ENCODE data around the gene FBP2. TPM values are rescaled to one million over a fixed set of nuclear protein-coding genes. Genes with fewer than 3 reads are reported as not detected.
"Not testable (repeated sequence)": the region's sequence is repeated elsewhere in the genome, so short reads cannot be mapped to it uniquely, and the experiment has no call there.

The FBP2 gene
- total RNA-seq, 4 donors from 2014 or later, result not detected

DNA sequence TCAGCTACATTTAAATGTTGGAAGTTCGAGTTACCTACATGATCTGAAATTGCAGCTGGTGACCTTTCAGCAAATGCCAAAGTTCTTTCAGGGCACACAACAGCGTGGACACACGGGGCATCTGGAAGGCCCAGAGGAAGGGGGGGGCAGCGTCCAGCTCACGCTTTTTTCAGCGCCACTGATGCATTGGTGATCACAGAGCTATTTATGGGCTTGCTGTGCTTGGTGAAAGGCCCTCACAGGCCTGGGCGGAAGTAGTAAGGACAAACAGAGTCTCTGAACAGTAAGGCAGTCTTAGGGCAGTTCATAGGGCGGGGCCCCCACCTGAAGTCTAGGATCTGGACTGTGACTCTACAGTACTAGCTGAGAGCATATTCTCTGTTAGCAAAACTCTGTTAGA lies 6.6 kb upstream of the FBP2 start:
- 58 to 67% methylated on average over 8 of the region's 8 CpGs for WGBS, 2 donors
- H3K4me3 ChIP-seq, result no peak overlapping the region
- TF ChIP-seq POLR2A (IDR thresholded peaks at IDR 0.05) (no peak), EP300 (IDR thresholded peaks at IDR 0.05) (no peak)
- TF ChIP-seq, protein P1, sequence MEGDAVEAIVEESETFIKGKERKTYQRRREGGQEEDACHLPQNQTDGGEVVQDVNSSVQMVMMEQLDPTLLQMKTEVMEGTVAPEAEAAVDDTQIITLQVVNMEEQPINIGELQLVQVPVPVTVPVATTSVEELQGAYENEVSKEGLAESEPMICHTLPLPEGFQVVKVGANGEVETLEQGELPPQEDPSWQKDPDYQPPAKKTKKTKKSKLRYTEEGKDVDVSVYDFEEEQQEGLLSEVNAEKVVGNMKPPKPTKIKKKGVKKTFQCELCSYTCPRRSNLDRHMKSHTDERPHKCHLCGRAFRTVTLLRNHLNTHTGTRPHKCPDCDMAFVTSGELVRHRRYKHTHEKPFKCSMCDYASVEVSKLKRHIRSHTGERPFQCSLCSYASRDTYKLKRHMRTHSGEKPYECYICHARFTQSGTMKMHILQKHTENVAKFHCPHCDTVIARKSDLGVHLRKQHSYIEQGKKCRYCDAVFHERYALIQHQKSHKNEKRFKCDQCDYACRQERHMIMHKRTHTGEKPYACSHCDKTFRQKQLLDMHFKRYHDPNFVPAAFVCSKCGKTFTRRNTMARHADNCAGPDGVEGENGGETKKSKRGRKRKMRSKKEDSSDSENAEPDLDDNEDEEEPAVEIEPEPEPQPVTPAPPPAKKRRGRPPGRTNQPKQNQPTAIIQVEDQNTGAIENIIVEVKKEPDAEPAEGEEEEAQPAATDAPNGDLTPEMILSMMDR (IDR thresholded peaks at IDR 0.05), result no peak
- peaks cover 0 to 8% (median 0%) of the 10 kb centered on the region in 4 donors for H3K4me1 ChIP-seq
- no peaks in the 10 kb centered on the region for H3K36me3 ChIP-seq
- no peak for DNase-seq (ENCODE audit: low spot score in 2 of 2)
- peaks cover 0 to 5% of the 10 kb centered on the region in 2 donors for H3K27me3 ChIP-seq
- no peaks in the 10 kb centered on the region for H3K9me3 ChIP-seq
- H3K27ac ChIP-seq, result no peak overlapping the region

DNA sequence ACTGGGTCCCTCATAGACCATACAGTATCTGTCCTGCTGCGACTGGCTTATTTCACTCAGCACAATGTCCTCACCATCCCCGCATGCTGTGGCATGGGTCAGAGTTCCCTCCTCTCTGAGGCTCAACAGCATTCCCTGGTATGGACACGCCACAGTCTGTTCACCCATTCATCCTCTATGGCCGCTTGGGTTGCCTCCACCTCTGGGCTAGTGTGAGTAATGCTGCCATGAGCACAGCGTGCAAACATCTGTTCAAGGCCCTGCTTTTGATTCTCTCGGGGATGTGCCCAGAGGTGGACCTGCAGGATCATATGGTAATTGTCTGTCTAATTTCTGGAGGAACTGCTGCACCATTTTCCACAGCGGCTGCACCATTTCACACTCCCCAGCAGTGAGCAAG lies 5.5 kb upstream of the FBP2 start:
- Histone ChIP-seq H3K4me3 (no peak overlapping the region), H3K4me1 (peaks cover 0 to 7% (median 0%) of the 10 kb centered on the region in 4 donors), H3K36me3 (no peaks in the 10 kb centered on the region), H3K27ac (no peak overlapping the region), H3K9me3 (no peaks in the 10 kb centered on the region), H3K27me3 (peaks cover 0 to 5% of the 10 kb centered on the region in 2 donors)
- 79 to 89% methylated on average over 7 of the region's 7 CpGs for WGBS, 2 donors
- TF ChIP-seq POLR2A (IDR thresholded peaks at IDR 0.05), result no peak
- TF ChIP-seq EP300 (IDR thresholded peaks at IDR 0.05), result no peak
- TF ChIP-seq, protein P1 (IDR thresholded peaks at IDR 0.05), result no peak
- DNase-seq (ENCODE audit: low spot score in 2 of 2), result no peak

DNA sequence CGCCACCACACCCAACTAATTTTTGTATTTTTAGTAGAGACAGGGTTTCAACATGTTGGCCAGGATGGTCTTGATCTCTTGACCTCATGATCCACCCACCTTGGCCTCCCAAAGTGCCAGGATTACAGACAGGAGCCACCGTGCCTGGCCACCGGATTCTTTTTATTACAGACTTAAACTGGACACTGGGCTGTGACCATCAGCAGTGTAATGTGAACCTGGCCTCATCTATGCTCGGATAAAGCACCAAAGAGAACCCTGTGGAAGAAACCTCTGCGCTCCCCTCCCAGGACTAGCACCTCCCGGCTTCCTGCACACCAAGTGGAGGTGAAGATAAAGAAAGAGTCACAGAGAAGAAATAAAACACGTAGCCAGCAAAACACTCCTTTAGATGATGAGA lies 941 bp downstream of the FBP2 start:
- not testable (repeated sequence) for H3K9me3 ChIP-seq; DNase-seq (ENCODE audit: low spot score in 2 of 2); H3K4me3 ChIP-seq; H3K27ac ChIP-seq; H3K27me3 ChIP-seq; H3K4me1 ChIP-seq; H3K36me3 ChIP-seq
- 56 to 75% methylated on average over 7 of the region's 7 CpGs for WGBS, 2 donors

DNA sequence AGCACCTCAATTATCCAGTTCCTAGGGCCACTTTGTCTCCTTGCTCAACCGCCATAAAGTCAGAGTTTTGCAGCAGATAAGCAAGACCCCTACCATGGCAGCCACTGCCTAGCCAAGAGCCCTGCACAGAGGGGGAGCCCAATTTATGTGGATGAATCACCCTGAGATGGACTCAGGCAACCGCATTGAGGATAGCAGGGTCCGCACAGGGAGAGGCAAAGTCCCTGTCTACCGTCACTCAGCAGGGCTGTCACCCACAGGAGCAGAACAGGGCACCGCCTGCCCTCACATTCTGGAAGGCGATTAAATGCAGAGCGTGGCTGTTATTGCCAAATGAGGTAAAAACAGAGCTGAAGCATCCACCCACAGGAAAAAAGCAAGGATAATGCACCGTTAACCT lies 1.7 kb downstream of the FBP2 start:
- TF ChIP-seq POLR2A (IDR thresholded peaks at IDR 0.05), result no peak
- TF ChIP-seq, protein P1 (IDR thresholded peaks at IDR 0.05), result no peak
- no peak for TF ChIP-seq EP300 (IDR thresholded peaks at IDR 0.05)
- Histone ChIP-seq H3K27me3 (peaks cover 0 to 5% of the 10 kb centered on the region in 2 donors), H3K9me3 (no peaks in the 10 kb centered on the region), H3K4me3 (no peak overlapping the region), H3K36me3 (no peaks in the 10 kb centered on the region), H3K4me1 (peaks cover 0 to 4% (median 0%) of the 10 kb centered on the region in 4 donors), H3K27ac (no peak overlapping the region)
- 87 to 90% methylated on average over 8 of the region's 8 CpGs for WGBS, 2 donors
- DNase-seq (ENCODE audit: low spot score in 2 of 2), result no peak

DNA sequence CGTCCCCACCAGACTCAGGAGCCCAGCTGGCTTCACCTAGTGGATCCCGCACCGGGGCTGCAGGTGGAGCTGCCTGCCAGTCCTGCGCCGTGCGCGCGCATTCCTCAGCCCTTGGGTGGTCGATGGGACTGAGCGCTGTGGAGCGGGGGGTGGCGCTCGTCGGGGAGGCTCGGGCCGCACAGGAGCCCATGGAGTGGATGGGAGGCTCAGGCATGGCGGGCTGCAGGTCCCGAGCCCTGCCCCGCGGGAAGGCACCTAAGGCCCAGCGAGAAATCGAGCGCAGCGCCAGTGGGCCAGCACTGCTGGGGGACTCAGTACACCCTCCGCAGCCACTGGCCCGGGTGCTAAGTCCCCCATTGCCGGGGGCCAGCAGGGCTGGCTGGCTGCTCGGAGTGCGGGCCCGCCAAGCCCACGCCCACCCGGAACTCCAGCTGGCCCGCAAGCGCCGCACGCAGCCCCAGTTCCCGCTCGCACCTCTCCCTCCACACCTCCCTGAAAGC lies 2.5 kb downstream of the FBP2 start:
- H3K9me3 ChIP-seq; H3K36me3 ChIP-seq; H3K27ac ChIP-seq; DNase-seq (ENCODE audit: low spot score in 2 of 2); H3K4me3 ChIP-seq; H3K4me1 ChIP-seq; H3K27me3 ChIP-seq: not testable (repeated sequence)
- WGBS, 2 donors, result 96 to 98% methylated on average over 11 to 12 of the region's 38 CpGs

DNA sequence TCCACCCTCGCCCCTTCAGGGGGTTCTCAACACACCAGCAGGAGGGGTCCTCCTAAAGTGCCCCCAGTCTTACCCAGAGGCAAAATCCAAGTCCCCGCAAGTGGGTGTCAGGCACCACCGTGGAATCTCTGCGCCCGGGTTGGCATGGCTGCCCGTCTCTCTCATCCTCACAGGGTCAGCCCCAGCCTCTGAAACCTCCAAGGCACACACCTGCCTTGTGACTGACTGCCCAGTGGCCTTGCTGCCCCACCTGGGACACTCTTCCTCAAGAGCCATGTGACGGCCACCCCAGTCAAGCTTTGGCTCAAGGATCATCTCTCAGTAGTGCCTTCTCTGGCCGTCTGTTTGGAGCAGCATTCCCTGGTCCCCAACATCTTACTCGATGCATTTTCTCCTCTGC lies 4.9 kb downstream of the FBP2 start:
- no peak for DNase-seq (ENCODE audit: low spot score in 2 of 2)
- TF ChIP-seq POLR2A (IDR thresholded peaks at IDR 0.05), result no peak
- TF ChIP-seq, protein P1 (IDR thresholded peaks at IDR 0.05), result no peak
- WGBS, 2 donors, result 94 to 95% methylated on average over 8 to 9 of the region's 9 CpGs
- no peak overlapping the region for H3K27ac ChIP-seq
- no peaks in the 10 kb centered on the region for H3K27me3 ChIP-seq
- no peak overlapping the region for H3K4me3 ChIP-seq
- H3K9me3 ChIP-seq, result no peaks in the 10 kb centered on the region
- H3K36me3 ChIP-seq, result no peaks in the 10 kb centered on the region
- H3K4me1 ChIP-seq, result peaks cover 0 to 6% (median 0%) of the 10 kb centered on the region in 4 donors
